Gastrocnemius medialis (tissue), 4 donors: ENCODE results near the gene C1orf210. TPM values are rescaled to one million over a fixed set of nuclear protein-coding genes. Genes with fewer than 3 reads are reported as not detected.

ENCODE experiments used
- ATAC-seq, 2 donors: fragments of 150-250 bp; one replicate each; pipeline ENCODE4 v1.9.1; 2016
- DNase-seq, 2 donors: peaks; one replicate each; pipeline ENCODE4 v3.0.0-alpha.2; 2019
- H3K27ac ChIP-seq, 4 donors: fragments of 200-600 bp; sonication (generic); 1 replicate in 1 of 4; 2 replicates in 3 of 4; pipeline ENCODE4 v1.5.1; 2016 to 2018; ENCODE audit warnings: mild to moderate bottlenecking in 2 of 4, moderate library complexity in 1 of 4
- H3K27me3 ChIP-seq, 3 donors: fragments of 200-600 bp; sonication (generic) in 2 of 3; 1 replicate in 1 of 3; 2 replicates in 2 of 3; pipeline versions ENCODE4 v1.5.1 to v1.6.0; 2016 to 2019; ENCODE audit warnings: mild to moderate bottlenecking in 1 of 3, moderate library complexity in 1 of 3
- H3K36me3 ChIP-seq, 2 donors: fragments of 200-600 bp; sonication (generic) in 1 of 2; one replicate each; pipeline ENCODE4 v1.5.1; 2017 to 2018
- H3K4me1 ChIP-seq, 2 donors: fragments of 200-600 bp; sonication (generic) in 1 of 2; one replicate each; pipeline ENCODE4 v1.5.1; 2016 to 2017; ENCODE audit warnings: mild to moderate bottlenecking in 2 of 2
- H3K4me3 ChIP-seq, 4 donors: fragments of 200-600 bp; sonication (generic) in 3 of 4; 1 replicate in 1 of 4; 2 replicates in 3 of 4; pipeline ENCODE4 v1.5.1; 2016 to 2019; ENCODE audit warnings: mild to moderate bottlenecking in 2 of 4
- H3K9me3 ChIP-seq, 3 donors: fragments of 200-600 bp; sonication (generic) in 2 of 3; 1 replicate in 1 of 3; 2 replicates in 2 of 3; pipeline ENCODE4 v1.5.1; 2016 to 2019
- CTCF ChIP-seq, 5 experiments: fragments of 450-650 bp in 3 of 5; fragments of 200-600 bp in 2 of 5; sonication (generic) in 2 of 5; IDR thresholded peaks in 4 of 5; conservative IDR thresholded peaks in 1 of 5; 1 replicate in 4 of 5; 2 replicates in 1 of 5; pipeline ENCODE4 v1.5.1; 2016 to 2019; ENCODE audit warnings: antibody characterized with exemption in 5 of 5, mild to moderate bottlenecking in 3 of 5, moderate library complexity in 3 of 5
- POLR2A ChIP-seq, 2 donors: fragments of 450-650 bp; IDR thresholded peaks; one replicate each; pipeline ENCODE4 v1.6.1; 2017; ENCODE audit warnings: antibody characterized with exemption in 2 of 2, mild to moderate bottlenecking in 2 of 2, moderate library complexity in 2 of 2
- in situ Hi-C, 4 donors: fragments of 200-750 bp; cut with MboI; loops; one replicate each; pipeline versions ENCODE4 v1.15.0 to v1.8.0; 2017; ENCODE audit warnings: low sequenced_read_pairs in 4 of 4
- intact Hi-C: fragments of 100-400 bp; cut with DNase I; formaldehyde crosslinking; loops from one replicate; pipeline ENCODE4 v1.15.1; 2023; ENCODE audit warnings: low total_unique reads
- total RNA-seq, 4 donors: library from RNA; depleted of rRNA; stranded (reverse); fragments of >200 nt; gene quantifications; one replicate each; pipeline versions ENCODE4 v1.1.0 to v1.2.3, GENCODE V29; 2016

C1orf210 gene
- total RNA-seq, 4 donors from 2014 or later: 0.27 TPM; not detected in 3

DNA sequence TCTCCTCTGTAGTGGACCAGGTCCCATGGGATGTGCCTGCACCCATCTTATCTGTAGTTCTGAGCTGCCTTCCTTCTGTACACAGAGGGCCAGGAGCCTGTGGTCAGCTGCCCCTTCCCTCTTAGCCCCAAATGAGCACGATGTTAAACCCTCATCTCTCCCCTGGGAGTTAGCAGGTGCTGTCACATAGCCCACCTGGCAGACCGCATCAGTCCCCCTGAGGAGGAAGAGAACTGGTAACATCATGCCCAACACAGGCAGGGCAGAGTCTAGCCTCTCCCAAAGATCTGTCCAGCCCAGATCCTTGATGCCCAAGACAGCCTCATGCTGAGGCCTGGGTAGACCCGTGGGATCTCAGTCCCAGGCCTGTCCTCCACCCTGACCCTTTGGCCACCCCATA is 20.1 kb upstream of the C1orf210 start:
- no peak for TF ChIP-seq CTCF (IDR thresholded peaks at IDR 0.05 in 4 of 5, conservative IDR thresholded peaks at IDR 0.05 in 1 of 5)
- TF ChIP-seq POLR2A (IDR thresholded peaks at IDR 0.05): no peak
- Histone ChIP-seq H3K4me1 (no peaks in the 10 kb centered on the region), H3K27me3 (no peaks in the 10 kb centered on the region), H3K27ac (peak overlapping the region in 2 of 4 donors; percentile 14 to 81), H3K9me3 (no peaks in the 10 kb centered on the region), H3K4me3 (no peak overlapping the region), H3K36me3 (no peaks in the 10 kb centered on the region)
- DNase-seq: no peak
- no peak for ATAC-seq
- intact Hi-C loops (no loop called here), in situ Hi-C loops (no loop called here)

DNA sequence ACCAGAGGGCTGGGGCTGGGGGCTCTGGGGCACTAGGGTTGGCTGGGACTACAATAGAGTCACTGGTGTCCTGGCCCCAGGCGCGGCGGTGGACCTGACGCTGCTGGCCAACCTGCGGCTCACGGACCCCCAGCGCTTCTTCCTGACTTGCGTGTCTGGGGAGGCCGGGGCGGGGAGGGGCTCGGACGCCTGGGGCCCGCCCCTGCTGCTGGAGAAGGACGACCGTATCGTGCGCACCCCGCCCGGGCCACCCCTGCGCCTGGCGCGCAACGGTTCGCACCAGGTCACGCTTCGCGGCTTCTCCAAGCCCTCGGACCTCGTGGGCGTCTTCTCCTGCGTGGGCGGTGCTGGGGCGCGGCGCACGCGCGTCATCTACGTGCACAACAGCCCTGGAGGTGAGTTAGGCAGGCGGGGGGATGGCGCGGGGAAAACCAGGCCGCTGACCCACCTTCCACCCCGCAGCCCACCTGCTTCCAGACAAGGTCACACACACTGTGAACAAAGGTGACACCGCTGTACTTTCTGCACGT is 19.5 kb upstream of the C1orf210 start:
- no peaks in the 10 kb centered on the region for H3K9me3 ChIP-seq
- intact Hi-C loops: loop anchor here (5.0 kb wide), 1 partner anchor 68 kb away; no protein-coding TSS in a partner anchor
- no peaks in the 10 kb centered on the region for H3K27me3 ChIP-seq
- no peak for DNase-seq
- ATAC-seq: no peak
- in situ Hi-C loops: no loop called here
- peak overlapping the region in 3 of 4 donors; percentile 74 to 81 (median 75) for H3K27ac ChIP-seq
- H3K4me1 ChIP-seq: no peaks in the 10 kb centered on the region
- peak overlapping the region in 2 of 4 donors; percentile 48 to 54 for H3K4me3 ChIP-seq
- H3K36me3 ChIP-seq: no peaks in the 10 kb centered on the region
- TF ChIP-seq POLR2A (IDR thresholded peaks at IDR 0.05) (no peak), CTCF (IDR thresholded peaks at IDR 0.05 in 4 of 5, conservative IDR thresholded peaks at IDR 0.05 in 1 of 5) (no peak)

DNA sequence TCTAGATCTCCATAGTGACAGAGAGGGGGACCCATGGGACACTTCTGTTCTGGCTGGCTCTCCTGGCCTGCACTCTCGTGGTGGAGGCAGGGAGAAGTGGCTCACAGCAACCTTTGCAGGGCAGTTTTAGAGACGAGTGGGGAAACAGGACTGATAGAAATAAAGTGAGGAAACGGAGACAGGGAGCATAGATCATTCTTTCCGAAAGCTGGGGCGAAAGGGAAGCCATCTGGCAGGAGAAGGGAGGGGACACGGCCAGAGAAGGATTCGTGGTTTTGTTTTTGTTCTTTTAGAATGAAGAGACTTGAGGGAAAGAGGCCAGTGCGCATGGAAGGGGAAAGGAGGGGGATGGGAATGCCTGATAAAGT is 18.9 kb upstream of the C1orf210 start:
- H3K4me3 ChIP-seq: peak overlapping the region in 3 of 4 donors; percentile 47 to 54 (median 48)
- in situ Hi-C loops: no loop called here
- ATAC-seq (no peak), DNase-seq (no peak)
- H3K36me3 ChIP-seq: no peaks in the 10 kb centered on the region
- no peaks in the 10 kb centered on the region for H3K9me3 ChIP-seq
- H3K27me3 ChIP-seq: no peaks in the 10 kb centered on the region
- H3K27ac ChIP-seq: peak overlapping the region in 3 of 4 donors; percentile 74 to 81 (median 75)
- H3K4me1 ChIP-seq: no peaks in the 10 kb centered on the region
- intact Hi-C loops: loop anchor here (5.0 kb wide), 1 partner anchor 67 kb away; no protein-coding TSS in a partner anchor
- TF ChIP-seq CTCF (IDR thresholded peaks at IDR 0.05 in 4 of 5, conservative IDR thresholded peaks at IDR 0.05 in 1 of 5): no peak
- TF ChIP-seq POLR2A (IDR thresholded peaks at IDR 0.05): no peak

- Histone ChIP-seq H3K4me3 (peak overlapping the region; percentile 47 to 54 (median 48)), H3K27ac (peak overlapping the region; percentile 1 to 81 (median 74))
Observed at GRCh38 chr1:43303471-43304313, 18.3 kb upstream of the C1orf210 start.

More at GRCh38 chr1:43303471-43304313, 18.3 kb upstream of the C1orf210 start:
- in situ Hi-C loops (no loop called here), intact Hi-C loops (loop anchor here (5.0 kb wide), 1 partner anchor 66 kb away; no protein-coding TSS in a partner anchor)
- TF ChIP-seq POLR2A (IDR thresholded peaks at IDR 0.05) (no peak), CTCF (IDR thresholded peaks at IDR 0.05 in 4 of 5, conservative IDR thresholded peaks at IDR 0.05 in 1 of 5) (no peak)
- Histone ChIP-seq H3K4me1 (no peaks in the 10 kb centered on the region), H3K36me3 (no peaks in the 10 kb centered on the region), H3K9me3 (no peaks in the 10 kb centered on the region), H3K27me3 (no peaks in the 10 kb centered on the region)
- no peak for ATAC-seq
- DNase-seq: no peak
